Motor neuron (in vitro differentiated cells): Measurements from ENCODE around the gene PRKCA. TPM values are rescaled to one million over a fixed set of nuclear protein-coding genes. Genes with fewer than 3 reads are reported as not detected.

Experiments used
- ATAC-seq, 8 experiments: fragments of 200-7000 bp; cut with Tn5 transposase; replicated peaks in 6 of 8; 2 replicates each; pipeline ENCODE4 v1.8.0; 2021; ENCODE audit warnings: mild to moderate bottlenecking in 8 of 8, moderate library complexity in 8 of 8
- H3K27ac ChIP-seq, 2 donors: fragments of 250-450 bp; sonication (Bioruptor Pico); 2 replicates each; pipeline ENCODE4 v1.9.0; 2021; ENCODE audit warnings: antibody characterized with exemption in 2 of 2, mild to moderate bottlenecking in 2 of 2, moderate library complexity in 1 of 2
- H3K4me1 ChIP-seq, 2 donors: fragments of 250-450 bp; sonication (Bioruptor Pico); replicated peaks in 1 of 2; 2 replicates each; pipeline ENCODE4 v1.6.1; 2021; ENCODE audit warnings: antibody characterized with exemption in 2 of 2, mild to moderate bottlenecking in 2 of 2, moderate library complexity in 1 of 2
- H3K4me3 ChIP-seq, 5 donors: fragments of 250-450 bp; sonication (Bioruptor Pico); 2 replicates each; pipeline ENCODE4 v1.9.0; 2021; ENCODE audit warnings: antibody characterized with exemption in 5 of 5, mild to moderate bottlenecking in 5 of 5, moderate library complexity in 4 of 5
- WGBS, 10 experiments: fragments of 450-650 bp; shearing (Covaris generic); methylation state at CpG; one replicate each; pipeline ENCODE4 v1.0.0; 2022; 5-methylcytosine and 5-hydroxymethylcytosine counted together
- in situ Hi-C, 9 experiments: fragments of 400-800 bp; cut with MboI; loops; one replicate each; pipeline ENCODE4 v1.15.0; 2021; ENCODE audit warnings: low sequenced_read_pairs in 9 of 9, low pct_unique_long_range_greater_than_20kb in 2 of 9; ENCODE audit not compliant: unreplicated experiment in 9 of 9
- total RNA-seq, 8 experiments: library from RNA; unstranded; fragments of 300-600 nt; gene quantifications; 2 replicates each; pipeline versions ENCODE4 v1.2.3 to v1.2.4, GENCODE V29; 2022

PRKCA gene
- total RNA-seq, 8 experiments from 2014 or later = 5.6 to 38.8 (median 8.7) TPM

DNA sequence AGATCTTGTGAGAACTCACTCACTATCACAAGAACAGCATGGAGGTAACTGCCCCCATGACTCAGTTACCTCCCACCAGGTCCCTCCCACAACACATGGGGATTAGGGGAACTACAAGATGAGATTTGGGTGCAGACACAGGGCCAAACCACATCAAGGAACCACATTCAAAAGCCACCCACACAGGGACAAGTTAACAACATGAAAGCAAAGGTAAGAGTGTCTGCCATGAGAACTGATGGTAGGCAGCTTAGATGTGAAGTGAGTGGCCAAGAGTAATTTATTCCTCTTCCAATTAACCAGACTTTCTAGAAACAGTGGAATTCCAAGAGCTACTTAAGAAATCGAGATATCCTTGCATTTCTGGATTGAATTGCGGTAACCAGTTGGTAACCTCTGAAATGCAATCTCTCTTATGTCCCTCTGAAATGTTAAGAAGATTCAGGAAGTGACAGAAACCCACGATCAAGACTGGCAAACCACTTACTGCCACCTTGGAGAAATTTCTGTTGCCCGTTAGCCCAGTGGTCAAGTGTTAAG lies 365.1 kb downstream of the PRKCA start:
- Histone ChIP-seq H3K4me3 (no peak overlapping the region), H3K27ac (no peak overlapping the region), H3K4me1 (peaks cover 6 to 8% of the 10 kb centered on the region in 2 donors)
- in situ Hi-C loops = loop anchor here in 4 of 9 experiments (25.0 kb wide), 1 partner anchor 405 kb away; no protein-coding TSS in a partner anchor
- ATAC-seq = no peak
- 80 to 100% (median 96%) methylated on average over 1 to 4 of the region's 4 CpGs; no CpG with 5 or more reads in 1 of the 10 experiments for WGBS, 10 experiments

- peaks cover 0 to 2% of the 10 kb centered on the region in 2 donors for H3K4me1 ChIP-seq
- no peak overlapping the region for H3K27ac ChIP-seq
- H3K4me3 ChIP-seq = no peak overlapping the region
- 85 to 100% (median 98%) methylated on average over 2 to 3 of the region's 3 CpGs for WGBS, 10 experiments
- no peak for ATAC-seq
- in situ Hi-C loops = loop anchor here in 4 of 9 experiments (25.0 kb wide), 1 partner anchor 408 kb away; no protein-coding TSS in a partner anchor
These were observed 367.8 kb downstream of the PRKCA start for GRCh38 chr17:66670206-66670605.

DNA sequence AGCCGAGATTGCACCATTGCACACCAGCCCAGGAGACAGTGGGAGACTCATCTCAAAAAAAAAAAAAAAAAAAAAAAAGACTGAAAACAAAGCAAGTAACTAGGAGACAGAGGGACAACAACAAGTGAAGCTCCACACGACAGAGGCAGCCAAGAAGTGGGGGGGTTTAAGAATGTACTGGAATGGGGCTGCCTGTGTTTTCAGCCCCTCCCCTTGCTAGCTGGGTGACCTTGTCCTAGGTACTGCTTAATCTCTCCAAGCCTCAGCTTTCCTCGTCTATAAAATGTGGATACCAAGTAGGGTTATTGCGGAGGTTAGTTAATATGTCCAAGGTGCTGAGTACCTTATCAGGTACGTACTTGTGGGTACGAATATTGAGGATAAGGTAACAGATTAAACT lies 368.7 kb downstream of the PRKCA start:
- in situ Hi-C loops = loop anchor here in 4 of 9 experiments (25.0 kb wide), 1 partner anchor 409 kb away; no protein-coding TSS in a partner anchor
- Histone ChIP-seq H3K4me3 (no peak overlapping the region), H3K4me1 (peaks cover 0 to 2% of the 10 kb centered on the region in 2 donors), H3K27ac (no peak overlapping the region)
- 40 to 100% (median 82%) methylated on average over 1 to 6 of the region's 6 CpGs for whole genome bisulfite sequencing, 10 experiments
- ATAC-seq = no peak

DNA sequence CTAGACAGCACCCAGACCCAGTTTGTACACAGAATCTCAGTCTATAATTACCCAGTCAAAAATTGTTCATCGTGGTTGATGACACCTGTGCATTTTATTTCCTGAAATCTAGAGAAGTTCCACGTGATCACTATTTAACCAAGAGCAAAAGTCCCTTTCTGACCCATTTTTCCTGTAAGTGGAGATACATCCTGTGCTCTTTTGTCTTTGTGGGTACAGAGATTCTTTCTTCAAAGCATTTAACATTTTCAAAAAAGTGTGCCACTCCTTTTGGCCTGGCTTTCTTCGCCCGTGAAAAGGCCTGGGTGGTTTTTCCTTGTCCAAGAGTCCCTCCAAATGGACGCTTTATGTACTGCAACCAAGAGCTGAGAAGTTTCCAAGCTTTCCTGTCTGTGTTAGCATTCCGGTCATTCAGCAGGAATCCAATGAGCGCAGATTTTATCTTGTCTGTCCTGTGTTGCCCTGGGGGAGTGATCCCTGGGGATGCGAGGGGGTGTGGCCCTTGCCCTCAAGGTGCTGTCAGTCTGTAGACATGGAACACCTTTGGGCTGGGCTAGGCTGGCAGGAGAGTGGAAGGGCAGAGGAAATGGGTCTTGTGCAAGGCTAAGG lies 371.4 kb downstream of the PRKCA start:
- WGBS, 10 experiments = 6 to 62% (median 23%) methylated on average over 3 to 8 of the region's 8 CpGs; no CpG with 5 or more reads in 1 of the 10 experiments
- peak; percentile 49 to 89 (median 76) for ATAC-seq
- in situ Hi-C loops = loop anchor here in 4 of 9 experiments (25.0 kb wide), 1 partner anchor 411 kb away; no protein-coding TSS in a partner anchor
- Histone ChIP-seq H3K4me3 (no peak overlapping the region), H3K27ac (no peak overlapping the region), H3K4me1 (peaks cover 2 to 6% of the 10 kb centered on the region in 2 donors)

DNA sequence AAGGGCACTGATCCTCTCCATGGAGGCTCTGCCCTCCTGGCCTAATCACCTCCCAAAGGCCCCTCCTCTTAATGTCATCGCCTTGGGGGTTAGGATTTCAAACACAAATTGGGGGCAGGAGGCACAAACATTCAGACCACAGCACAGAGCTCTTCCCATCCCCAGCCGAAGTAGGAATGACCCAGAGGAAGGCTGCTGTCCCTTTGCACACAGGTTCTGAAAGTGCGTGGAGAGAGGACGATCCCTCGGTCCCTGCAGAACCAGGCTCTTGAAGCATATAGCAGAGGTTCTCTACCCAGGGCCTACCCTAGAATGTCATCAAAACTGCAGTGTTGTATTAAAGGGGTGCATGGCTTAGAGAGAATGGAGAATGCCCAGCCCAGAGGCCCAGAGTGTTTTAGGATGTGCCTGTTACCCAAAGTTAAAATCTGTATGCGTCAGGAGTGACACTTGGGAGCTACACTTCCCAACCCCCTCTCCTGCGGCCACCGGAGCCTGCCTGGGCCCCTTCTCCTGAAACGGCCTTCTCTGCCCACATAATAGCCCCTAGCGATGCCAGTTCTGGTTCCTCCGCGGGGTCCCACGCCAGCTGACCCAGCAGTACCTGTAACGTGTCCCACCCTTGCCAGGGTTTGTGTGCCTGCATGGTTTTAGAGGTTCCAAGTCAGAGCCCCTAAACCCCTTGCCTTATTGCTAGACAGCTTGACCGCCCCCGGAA lies 373.0 kb downstream of the PRKCA start:
- no peak overlapping the region for H3K4me3 ChIP-seq
- in situ Hi-C loops = loop anchor here in 1 of 9 experiments (25.0 kb wide), 1 partner anchor 413 kb away; no protein-coding TSS in a partner anchor
- WGBS, 10 experiments = 60 to 100% (median 71%) methylated on average over 1 to 5 of the region's 16 CpGs; no CpG with 5 or more reads in 3 of the 10 experiments
- H3K27ac ChIP-seq = no peak overlapping the region
- H3K4me1 ChIP-seq = peaks cover 2 to 6% of the 10 kb centered on the region in 2 donors
- ATAC-seq = no peak

DNA sequence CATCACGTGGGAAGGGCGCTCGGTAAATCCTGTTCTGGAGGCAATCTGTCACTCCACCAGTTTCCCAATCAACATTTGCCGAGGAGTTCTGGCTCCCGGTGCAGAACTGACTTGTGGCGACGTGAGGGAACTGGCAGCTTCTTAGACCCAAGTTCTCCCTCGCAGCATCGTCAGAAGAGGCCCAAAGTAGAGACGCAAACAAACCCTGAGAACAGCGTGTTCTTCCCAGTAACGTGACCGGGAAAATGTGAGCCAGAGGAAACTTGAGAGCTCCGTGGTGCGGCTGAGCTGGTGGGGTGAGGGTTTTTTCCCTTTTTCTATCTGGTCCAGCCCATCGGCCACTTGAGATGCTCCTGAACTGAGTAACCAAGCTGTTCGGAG lies 373.6 kb downstream of the PRKCA start:
- 66 to 100% (median 84%) methylated on average over 1 to 12 of the region's 17 CpGs; no CpG with 5 or more reads in 2 of the 10 experiments for WGBS, 10 experiments
- in situ Hi-C loops = loop anchor here in 1 of 9 experiments (25.0 kb wide), 1 partner anchor 414 kb away; no protein-coding TSS in a partner anchor
- H3K4me3 ChIP-seq = no peak overlapping the region
- H3K4me1 ChIP-seq = peaks cover 2 to 6% of the 10 kb centered on the region in 2 donors
- no peak overlapping the region for H3K27ac ChIP-seq
- ATAC-seq = no peak

DNA sequence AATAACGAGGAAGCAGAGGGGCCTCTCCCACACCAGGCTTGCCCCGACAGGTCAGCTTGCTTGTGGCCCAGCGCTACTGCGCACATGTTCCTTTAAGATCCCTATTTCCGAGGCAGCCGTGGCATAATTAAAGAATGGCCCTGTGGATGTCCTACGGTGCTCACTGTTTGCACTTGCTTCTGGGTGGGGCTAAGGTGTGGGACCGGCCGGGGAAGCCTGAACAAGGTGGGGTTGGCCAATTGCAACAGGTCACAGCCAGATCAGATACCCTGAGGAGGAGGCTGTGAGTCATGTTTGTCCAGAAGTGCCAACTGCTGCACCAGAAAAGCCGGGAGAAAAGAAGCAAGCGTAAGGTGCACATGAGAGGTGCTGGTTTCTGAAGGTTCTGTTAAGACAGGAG lies 374.0 kb downstream of the PRKCA start:
- WGBS, 10 experiments = 20 to 100% (median 78%) methylated on average over 1 to 5 of the region's 11 CpGs; no CpG with 5 or more reads in 2 of the 10 experiments
- H3K27ac ChIP-seq = no peak overlapping the region
- no peak overlapping the region for H3K4me3 ChIP-seq
- in situ Hi-C loops = loop anchor here in 1 of 9 experiments (25.0 kb wide), 1 partner anchor 414 kb away; no protein-coding TSS in a partner anchor
- peaks cover 2 to 6% of the 10 kb centered on the region in 2 donors for H3K4me1 ChIP-seq
- peak in 3 of 8 experiments; percentile 10 to 28 (median 24) for ATAC-seq

GRCh38 chr17:66677201-66677981 lies 375.0 kb downstream of the PRKCA start:
- ATAC-seq = peak in 2 of 8 experiments; percentile 23 to 55
- no peak overlapping the region for H3K27ac ChIP-seq
- in situ Hi-C loops = loop anchor here in 1 of 9 experiments (25.0 kb wide), 1 partner anchor 415 kb away; no protein-coding TSS in a partner anchor
- H3K4me1 ChIP-seq = peaks cover under 1 to 6% of the 10 kb centered on the region in 2 donors
- WGBS, 10 experiments = 0 to 100% (median 93%) methylated on average over 1 to 10 of the region's 13 CpGs; no CpG with 5 or more reads in 1 of the 10 experiments
- H3K4me3 ChIP-seq = no peak overlapping the region

DNA sequence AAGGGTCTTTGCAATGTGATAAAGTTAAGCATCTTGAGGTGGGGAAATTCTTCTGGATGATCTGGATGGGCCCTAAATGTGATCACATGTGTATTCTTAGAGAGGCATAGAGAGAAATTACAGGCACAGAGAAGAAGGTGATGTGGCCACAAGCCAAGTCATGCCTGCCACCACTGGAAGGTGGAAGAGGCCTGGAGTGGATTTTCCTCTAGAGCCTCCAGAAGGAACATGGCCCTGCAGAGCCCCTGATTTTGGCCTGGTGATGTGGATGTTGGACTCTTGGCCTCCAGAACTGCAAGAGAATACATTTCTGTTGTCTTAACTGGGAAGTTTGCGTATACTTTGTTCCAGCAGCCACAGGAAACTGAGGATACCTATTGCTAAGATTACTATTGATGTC lies 375.6 kb downstream of the PRKCA start:
- peaks cover 0 to 6% of the 10 kb centered on the region in 2 donors for H3K4me1 ChIP-seq
- ATAC-seq = no peak
- no peak overlapping the region for H3K4me3 ChIP-seq
- in situ Hi-C loops = loop anchor here in 1 of 9 experiments (25.0 kb wide), 1 partner anchor 416 kb away; no protein-coding TSS in a partner anchor
- WGBS, 10 experiments = 44 to 100% (median 83%) methylated on average over 1 of the region's 1 CpG; no CpG with 5 or more reads in 6 of the 10 experiments
- H3K27ac ChIP-seq = no peak overlapping the region

DNA sequence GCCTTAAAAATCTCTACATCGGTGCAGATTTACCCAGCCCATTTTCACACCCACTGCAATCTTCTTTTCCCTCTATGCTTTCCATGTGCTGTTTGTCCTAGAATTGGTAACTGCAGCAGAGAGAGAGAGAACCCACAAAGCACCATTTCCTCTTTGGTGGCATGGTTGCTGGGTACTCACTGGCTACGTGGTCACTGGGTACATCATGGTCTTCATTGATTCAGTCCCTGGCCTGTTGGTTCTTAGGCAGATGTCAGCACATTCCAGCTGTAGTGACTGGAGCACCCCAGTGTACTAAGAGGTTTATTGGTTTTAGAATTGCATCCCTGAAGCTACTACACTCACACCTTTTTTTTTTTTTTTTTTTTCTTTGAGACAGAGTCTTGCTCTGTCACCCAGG lies 376.4 kb downstream of the PRKCA start:
- ATAC-seq = no peak
- H3K27ac ChIP-seq = no peak overlapping the region
- no peak overlapping the region for H3K4me3 ChIP-seq
- WGBS, 10 experiments = 60 to 100% (median 83%) methylated on average over 1 to 2 of the region's 2 CpGs; no CpG with 5 or more reads in 5 of the 10 experiments
- peaks cover 0 to 6% of the 10 kb centered on the region in 2 donors for H3K4me1 ChIP-seq
- in situ Hi-C loops = loop anchor here in 1 of 9 experiments (25.0 kb wide), 1 partner anchor 417 kb away; no protein-coding TSS in a partner anchor

DNA sequence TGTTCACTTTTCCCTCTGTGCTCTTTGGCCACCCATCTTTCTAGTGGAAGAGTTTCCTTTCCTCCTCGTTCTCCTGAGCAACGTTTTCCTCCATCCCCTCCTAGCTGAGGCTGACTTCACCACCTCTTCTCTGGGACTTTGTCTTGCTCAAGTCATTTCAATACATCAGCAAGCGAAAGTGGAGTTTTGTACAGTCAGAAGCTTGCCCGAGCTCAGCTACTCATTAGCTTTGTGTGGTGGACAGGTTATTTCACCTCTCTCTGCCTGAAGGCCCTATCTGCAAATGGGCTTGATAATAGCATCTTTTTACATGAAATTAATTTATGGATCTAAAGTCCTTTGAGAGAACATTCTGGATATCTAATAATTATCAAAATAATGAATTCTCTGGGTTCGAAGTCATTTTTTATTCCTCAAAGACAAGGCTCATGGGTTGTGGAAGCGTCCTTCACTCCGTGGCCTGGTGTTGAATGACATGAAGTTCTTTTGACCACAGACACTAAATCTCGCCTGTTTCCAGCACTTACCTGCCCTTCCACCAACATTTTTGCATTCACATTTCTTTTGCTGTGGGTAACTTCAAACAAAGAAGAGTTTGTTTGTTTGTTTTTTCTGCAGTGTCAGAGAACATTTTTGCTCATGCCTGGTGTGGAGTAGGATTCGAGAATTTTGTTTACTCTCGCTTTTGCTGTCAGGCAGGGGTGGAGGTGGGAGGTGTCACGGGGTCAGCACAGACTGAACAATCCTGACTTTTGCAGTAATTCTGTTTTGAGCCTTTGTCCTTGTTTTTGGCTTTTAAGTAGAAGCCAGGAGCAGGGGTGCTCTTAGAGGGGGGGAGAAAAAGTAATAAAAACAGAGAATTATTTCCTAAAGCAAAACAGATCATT lies 377.5 kb downstream of the PRKCA start:
- no peak for ATAC-seq
- 71 to 100% (median 86%) methylated on average over 2 to 8 of the region's 11 CpGs; no CpG with 5 or more reads in 1 of the 10 experiments for WGBS, 10 experiments
- H3K4me1 ChIP-seq = peaks cover 4 to 6% of the 10 kb centered on the region in 2 donors
- H3K4me3 ChIP-seq = no peak overlapping the region
- in situ Hi-C loops = loop anchor here in 1 of 9 experiments (25.0 kb wide), 1 partner anchor 418 kb away; no protein-coding TSS in a partner anchor
- H3K27ac ChIP-seq = no peak overlapping the region
